ENCODE measurements around the gene KLHL40.

The KLHL40 gene

DNA sequence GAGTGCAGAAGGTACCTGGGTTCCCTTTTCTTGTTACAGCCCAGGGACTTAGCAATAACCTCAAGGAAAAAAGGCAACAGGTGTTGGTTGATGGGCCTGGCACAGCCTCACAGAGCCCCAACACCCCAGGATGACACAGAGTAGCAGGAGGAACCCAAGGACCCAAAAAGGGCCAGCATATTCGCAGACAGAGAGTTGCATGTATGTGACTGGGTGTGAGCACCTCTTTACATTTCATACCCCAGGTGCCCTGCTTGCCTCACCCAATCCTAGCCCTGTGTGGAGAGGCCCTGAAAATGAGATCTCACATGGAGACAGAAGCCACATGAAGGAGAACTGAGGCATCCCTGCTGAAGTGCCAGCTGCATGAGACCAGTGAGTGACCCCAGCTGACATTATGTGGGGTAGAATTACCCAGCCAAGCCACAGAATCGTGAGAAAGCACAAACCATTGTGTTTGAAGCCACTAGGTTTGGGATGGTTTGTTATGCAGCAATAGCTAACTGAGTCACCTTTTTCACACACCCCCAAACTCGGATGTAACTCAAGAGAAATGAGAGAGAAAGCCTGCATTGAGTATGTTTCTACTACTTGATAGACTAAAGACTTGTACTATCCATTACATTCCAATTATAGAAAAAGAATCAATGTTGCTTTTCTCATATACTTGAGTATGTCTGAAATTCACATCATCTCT is 43.5 kb downstream of the KLHL40 start:
- no peak for DNase-seq

DNA sequence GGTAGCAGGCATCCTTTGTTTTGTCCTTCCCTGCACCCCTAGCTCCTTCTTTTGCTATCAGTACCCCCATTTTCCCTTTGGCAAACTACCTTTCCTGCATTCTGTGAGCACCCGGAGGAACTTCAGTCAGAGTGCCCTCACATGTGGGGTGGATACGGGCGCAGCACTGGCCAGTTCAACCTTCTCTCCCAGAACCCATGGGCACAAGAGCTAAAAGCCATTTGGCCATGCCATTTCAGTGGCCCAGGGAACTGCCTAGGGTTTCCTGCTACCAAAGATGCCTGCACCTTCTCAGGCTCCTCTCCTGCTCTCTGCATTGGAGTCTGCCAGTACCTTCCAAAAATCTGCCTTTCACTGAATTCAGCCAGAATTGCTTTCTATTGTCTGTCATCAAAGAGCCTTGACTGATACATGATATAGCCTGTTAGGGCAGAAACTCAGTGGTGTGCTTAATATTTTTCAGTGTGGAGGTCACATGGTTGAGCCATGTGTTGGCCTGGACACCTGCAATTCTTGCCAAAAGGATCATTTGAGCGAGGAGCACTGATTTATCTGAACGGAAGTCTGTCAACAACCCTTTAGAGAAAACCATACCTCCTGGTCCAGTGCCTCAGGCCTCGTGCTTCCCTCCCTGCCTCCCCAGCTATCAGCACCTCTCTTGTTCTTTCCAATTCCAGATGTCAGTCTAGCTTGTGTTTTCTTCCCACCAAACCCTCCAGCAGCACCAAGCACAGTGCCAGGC is 44.2 kb downstream of the KLHL40 start:
- no peak for DNase-seq

DNA sequence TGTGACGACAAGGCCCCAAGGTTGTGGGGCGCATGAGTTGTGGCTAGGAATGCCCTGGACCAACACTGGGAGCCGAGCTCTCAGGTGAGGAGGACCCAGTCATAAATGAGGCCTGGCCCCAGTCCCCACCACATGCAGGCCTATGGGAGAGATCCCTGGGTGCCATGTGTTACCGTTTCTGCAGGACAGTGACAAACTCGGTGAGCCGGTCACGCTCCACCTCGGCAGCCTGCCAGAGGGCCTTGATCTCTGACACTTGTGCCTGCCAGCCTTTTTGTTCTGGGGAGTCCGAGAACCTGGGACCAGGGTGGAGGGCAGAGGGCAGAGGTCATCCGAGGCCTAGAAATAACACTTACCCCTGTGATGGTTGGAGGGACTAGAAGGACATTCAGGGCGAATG is 45.0 kb downstream of the KLHL40 start:
- DNase-seq: no peak

DNA sequence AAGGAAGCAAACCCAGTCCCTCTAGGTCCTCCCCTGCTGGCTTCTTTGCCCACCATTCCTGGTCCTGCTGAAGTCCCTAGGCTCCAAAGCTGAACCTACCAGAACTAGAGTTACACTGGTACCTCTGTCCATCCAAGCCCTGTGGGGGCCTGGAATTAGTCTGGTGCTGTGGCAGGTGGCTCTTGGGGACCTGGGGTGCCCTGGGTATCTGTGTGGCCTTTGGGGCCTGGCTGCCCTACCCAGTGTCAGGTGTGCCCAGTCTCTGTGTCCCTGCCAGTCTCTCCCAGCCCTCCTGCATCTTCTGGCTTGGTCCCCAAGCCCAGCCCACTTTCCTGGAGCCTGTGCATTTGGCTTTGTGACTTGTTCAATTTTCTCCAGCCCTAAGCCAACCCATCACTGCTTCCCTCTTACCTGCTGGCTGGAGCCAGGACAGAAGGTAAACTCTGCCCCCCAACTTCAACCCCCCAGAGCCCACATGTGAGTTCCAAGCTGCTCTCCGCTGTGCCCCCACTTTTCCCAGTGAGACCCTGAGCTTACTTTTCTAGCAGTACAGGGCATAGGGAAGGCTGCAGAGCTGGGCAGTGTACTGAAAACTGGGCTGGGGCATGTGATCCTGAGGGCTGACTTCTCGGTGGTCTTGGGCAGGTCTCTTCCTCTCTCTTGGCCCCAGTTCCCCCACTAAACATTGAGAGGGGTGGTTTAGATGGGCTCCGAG is 45.5 kb downstream of the KLHL40 start:
- no peak for DNase-seq

DNA sequence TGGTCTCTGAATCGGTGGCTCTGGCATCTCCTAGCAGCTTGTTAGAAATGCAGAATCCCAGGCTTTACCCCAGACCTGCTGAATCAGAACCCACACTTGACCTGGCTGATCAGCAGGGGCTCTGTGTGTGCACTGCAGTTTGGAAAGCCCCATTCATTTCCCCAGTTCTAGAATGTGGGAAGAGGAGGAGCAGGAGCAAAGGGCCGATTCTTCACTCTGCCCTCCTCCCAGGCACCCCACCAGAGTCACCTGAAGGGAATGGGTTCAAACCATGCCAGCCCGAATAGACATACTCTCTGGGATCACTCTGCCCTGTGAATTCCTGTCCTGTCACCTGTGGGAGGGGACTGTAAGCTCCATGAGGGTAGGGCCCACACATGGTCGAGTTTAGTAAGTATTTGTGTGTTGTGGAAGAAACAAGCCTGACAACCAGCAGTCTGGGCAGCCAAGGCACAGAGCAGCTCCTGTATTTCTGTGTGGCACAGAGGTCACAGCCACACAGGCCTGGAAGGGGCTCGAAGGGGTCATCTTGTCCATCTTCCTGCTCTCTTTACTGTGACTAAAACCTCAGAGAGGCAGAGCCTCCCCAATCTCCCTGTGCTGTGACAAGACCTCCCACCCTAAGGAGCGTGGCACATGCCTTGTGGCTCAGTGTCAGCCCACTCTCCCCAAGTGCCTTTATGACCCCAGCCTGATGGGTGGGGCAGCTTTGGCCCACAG is 46.3 kb downstream of the KLHL40 start:
- no peak for DNase-seq

DNA sequence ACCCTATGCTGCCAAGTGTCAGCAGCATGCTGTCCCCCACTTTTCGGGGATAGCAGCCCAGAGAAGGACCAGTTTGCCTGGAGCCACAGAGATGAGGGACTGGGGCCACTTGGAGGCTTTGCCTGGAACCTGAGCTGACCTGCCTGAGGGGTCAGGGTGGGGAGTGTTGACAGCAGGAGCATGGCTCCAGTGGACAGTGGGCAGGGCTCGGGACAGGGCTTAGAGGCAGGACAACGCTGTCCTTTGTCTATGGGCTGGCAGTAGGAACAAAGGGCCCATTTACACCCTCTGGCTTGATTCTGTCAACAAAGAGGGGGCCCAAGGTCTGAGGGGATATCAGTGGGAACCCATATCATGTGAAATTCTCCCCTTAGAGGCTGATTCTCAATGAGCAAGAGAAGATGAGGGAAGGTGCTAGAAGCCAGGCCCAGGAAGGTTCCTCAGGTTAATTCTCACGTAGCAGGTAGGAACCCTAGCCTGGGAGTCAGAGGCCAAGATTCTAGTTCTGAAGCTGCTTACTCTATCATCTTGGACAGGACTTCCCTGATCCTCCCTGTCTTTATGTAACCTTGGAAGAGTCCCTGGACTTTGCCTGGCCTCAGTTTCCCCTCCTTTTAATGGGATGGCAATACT is 47.0 kb downstream of the KLHL40 start:
- no peak for DNase-seq

DNA sequence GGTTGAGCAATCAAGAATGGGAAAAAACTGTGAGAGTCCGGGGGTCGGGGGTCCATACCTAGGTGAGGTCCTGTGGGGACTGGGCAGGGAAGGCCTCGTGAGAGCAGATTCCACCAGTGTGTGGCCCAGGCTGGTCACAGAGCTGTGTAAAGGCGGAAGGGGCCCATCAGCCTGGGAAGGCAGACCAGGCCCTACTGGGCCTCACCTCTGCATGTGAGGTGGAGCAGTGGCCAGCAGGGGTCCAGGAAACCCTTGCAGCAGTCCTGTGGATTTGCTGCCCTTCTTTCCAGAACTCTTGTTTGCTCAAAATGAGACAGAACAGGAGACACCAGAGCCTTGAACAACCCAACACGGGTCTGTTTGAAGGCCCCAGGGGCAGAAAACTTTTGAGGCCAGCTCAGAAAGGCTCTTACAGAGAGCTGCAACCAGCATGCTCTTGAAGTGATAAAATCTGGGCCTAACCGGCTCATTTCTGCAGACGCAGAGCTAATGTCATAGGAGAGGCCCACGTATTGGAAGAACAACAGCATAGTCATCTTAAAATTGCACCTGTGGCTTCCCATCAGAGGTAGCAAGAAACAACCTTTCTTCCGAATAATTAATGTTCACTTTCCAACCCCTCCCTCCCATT is 47.6 kb downstream of the KLHL40 start:
- DNase-seq: no peak

DNA sequence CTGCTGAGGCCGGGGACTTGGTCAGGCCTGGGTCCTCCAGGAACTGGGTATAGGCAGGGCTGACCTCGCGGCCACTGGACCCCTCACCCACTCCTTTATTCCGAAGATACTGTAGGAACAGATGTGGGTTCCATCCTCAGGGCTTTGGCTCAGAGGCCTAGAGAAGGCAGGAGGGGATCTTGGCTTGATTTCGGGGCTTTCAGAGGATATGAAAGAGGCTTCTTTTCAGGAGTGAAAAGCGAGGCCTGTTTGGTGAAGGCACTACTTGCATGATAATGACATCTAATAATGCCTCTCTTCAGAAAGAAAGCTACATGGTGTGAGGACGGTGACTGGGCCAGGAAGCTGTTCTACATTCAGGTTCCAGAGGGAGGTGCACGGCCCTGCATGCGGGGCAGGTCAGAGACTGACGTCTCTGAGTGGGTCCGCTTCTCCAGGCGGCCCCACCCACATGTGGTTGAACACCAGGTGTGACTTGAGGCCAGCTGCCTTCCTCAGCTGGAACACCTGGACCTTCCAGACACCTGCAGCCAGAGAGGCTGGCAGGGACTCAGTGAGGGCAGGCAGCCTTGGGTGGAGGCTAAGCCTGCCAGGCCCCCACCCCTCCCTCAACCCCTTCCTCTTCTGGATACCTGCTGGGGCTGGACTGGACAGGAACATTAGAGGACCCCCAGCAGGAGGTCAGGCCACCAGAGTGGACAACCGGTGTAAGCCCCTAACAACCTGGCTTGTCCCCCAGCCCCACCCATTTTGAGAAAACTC is 48.3 kb downstream of the KLHL40 start:
- DNase-seq: no peak

DNA sequence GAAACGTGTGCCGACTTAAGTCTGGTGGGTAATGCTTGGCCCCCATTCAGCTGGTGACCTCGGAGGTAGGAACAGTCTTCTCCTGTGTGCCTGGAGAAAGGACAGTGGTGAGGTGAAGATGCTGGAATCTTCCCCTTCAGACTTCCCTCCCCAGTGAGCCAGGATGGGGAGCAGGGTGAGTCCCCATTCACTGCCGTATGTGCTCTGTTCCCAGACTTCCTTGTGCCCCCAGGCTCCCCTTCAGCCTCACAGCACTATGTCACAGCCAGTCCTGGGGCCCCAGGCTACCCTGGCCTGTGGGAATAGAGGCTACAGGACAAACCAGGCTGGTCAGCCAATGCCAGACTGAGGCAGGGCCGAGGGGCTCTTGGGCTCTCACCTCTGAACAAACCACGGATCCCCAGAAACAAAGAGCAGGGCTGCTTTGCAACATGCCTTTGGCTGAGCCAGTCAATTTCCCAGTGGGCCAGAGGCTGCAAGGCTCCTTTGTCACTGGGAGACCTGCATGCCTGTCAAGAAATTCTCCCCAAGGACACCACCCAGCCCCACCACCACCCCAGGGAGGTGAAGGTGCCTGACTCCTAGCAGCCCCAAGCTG is 49.0 kb downstream of the KLHL40 start:
- DNase-seq: no peak

DNA sequence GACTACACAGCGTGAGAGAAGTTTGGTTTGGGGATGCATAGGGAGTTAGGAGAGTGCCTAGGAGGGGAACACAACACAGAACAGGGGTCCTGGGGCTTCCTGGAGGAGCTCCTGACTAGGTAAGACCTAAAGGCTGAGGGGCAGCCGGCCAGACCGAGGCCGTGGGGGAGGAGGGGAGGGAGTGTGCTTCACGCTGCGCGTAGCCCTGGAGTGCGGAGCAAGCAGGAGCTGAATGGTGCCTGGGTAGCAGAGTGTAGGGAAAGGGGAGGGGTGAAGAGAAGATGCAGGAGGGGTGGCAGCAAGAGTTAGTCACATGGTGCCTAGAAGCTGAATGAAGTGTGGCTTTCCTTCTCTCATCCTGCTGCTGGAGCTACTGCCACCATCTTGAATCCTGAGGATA is 49.7 kb downstream of the KLHL40 start:
- DNase-seq: no peak

DNA sequence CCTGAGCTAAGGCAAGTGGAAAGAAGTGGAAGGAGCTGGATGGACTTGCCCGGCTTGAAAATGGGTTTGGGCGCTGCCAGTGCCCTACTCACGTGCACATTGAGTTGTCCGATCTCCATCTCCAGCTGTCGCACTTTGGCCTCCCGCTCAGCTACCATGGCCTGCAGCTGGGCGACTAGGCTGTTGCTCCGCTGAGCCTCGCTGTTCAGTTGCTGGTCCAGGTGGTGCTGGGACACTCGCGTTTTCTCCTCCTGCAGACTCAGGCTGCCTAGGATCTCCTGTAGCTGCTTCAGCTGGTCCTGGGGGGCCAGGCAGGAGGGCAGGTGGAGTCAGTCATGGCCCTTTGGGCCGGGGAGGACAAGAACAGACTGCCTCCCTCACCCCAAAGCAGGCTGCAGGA is 50.3 kb downstream of the KLHL40 start:
- DNase-seq: no peak

DNA sequence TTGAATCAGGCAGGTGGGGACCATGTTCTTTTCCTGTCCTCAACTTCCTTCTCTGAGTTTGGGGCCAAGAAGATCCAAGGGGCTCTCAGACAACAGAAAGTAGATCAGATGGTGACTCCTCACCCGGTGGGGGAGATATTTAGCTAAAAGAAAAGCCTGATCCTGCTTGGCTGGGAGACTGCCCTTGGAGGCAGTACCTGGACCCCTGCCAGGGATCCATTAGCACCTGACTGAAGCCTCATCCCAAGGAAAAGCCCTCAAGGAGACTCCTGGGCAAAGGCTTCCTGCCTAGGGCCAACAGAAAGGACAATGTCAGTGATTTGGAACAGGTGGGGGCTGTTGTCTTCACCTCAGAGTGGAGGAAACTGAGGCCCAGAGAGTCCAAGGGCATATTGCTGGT is 50.7 kb downstream of the KLHL40 start:
- no peak for DNase-seq

DNA sequence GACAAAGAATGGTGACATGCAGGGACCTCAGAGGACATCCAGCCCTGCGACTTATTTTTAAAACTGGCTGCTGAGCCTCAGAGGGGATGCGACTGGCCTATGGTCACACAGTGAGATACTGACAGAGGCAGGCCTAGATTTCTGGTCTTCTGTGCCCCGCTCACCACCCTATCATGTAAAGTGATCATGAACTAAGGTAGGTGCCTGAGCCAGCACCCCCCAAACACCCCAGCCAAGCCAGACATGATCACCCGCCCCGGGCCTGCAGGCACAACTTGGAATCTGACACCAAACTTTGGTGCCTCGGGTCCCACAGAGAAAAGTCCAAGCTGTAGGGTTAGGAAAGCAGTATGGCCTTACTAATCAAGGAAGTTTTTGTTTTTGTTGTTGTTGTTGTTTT is 51.2 kb downstream of the KLHL40 start:
- no peak for DNase-seq

DNA sequence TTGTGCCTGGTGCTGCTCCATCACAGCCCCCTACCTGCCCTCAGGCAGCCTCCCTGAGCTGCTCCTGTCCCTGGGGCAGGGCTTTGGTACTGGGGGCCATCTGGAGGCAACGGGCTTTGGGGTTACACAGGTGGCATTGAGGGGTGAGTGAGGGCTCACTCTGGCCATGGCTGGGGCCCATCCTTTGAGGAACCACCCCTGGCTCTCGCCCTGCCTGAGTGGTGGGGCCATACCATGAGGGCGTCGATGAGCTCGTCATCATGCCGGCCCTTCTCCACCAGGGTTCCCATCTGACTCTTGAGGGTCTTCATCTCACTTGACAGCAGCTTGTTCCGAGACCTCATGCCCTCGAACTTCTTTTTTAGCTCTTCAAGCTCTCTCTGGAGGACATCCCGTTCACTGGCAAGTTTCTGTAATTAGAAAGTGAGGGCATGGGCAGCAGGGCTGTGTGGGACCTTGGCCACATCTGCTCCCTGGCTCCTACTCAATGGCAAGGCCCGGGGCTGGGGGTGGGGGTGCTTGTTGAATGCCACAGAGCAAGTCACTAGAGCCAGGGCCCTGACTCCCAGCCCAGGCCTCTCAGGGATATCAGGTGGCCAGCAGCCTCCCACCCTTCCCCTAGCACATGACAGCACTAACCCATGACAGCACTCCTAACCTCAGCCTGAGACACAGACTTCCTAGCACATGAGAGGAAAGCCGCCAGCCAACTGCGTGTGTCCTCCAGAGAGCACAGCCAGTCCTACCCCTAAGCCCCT is 54.2 kb downstream of the KLHL40 start:
- DNase-seq: no peak

DNA sequence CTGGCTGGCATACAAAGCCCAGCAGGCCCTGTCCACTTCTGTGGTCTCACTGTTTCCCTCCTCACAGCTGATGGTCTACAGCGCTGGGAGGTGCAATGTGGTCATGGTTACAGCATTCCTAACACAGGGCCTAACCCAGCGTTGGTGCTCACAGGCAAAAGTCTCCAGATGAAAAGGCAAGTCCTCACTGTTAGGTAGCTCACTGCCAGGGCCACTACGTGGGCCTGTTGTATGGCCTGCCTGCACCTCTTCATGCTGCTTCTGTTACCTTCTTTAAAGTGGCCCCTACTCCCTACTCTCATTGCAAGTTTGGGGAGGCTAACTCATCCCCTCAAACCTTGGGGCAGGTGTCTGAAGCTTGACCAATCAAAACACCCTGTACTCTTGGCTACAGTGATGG is 56.5 kb downstream of the KLHL40 start:
- DNase-seq: no peak

Measured in CD4-positive, alpha-beta T cell treated with Interferon gamma for 1 hour (primary cell).